Measurements from ENCODE around the gene IL33. TPM values are rescaled to one million over a fixed set of nuclear protein-coding genes. Genes with fewer than 3 reads are reported as not detected.

IL33 gene
- total RNA-seq, 1 experiment from 2014 or later: 2.7 TPM

GRCh38 chr9:6198251-6198650, 17.4 kb upstream of the IL33 start:
- peak; percentile 93 for ATAC-seq
- CTCF ChIA-PET: interaction anchor here (2.1 kb wide), 1 partner anchor 108 kb away, joined by 22 read pairs; no protein-coding TSS in a partner anchor
- H3K4me1 ChIP-seq (ENCODE audit: insufficient read depth, low read length): peaks cover 53% of the 10 kb centered on the region

GRCh38 chr9:6199596-6199995, 16.0 kb upstream of the IL33 start:
- Histone ChIP-seq H3K9me3 (ENCODE audit: low read length) (no peaks in the 10 kb centered on the region), H4K20me1 (ENCODE audit: low read length) (no peaks in the 10 kb centered on the region), H3F3A (ENCODE audit: low read length, unreplicated experiment) (peaks cover 7% of the 10 kb centered on the region), H3K79me2 (ENCODE audit: low read length) (no peaks in the 10 kb centered on the region), H3K27me3 (ENCODE audit: low read length) (no peaks in the 10 kb centered on the region), H3K4me1 (ENCODE audit: insufficient read depth, low read length) (peaks cover 48% of the 10 kb centered on the region), H3K4me2 (ENCODE audit: low read length) (no peak overlapping the region), H3K9ac (ENCODE audit: low read length) (no peak overlapping the region), H3K9me2 (replicated peaks; ENCODE audit: low read length) (no peaks in the 10 kb centered on the region), H3K36me3 (ENCODE audit: low read depth, low read length) (no peaks in the 10 kb centered on the region), H2AFZ (ENCODE audit: low read length) (no peak overlapping the region), H3K4me3 (ENCODE audit: low read length) (no peak overlapping the region), H3K27ac (ENCODE audit: low read length) (no peak overlapping the region; the same call in 1 of the 2 replicates)
- CTCF ChIA-PET: no interaction called here
- intact Hi-C loops (cut with micrococcal nuclease): loop anchor here (5.0 to 10.0 kb wide), 2 partner anchors 95 to 142 kb away; no protein-coding TSS in a partner anchor
- POLR2A ChIA-PET (ENCODE audit: unreplicated experiment): no interaction called here
- no TSS peak for BruUV-seq (replicated peaks)
- ATAC-seq: no peak
- no peak for DNase-seq
- no peak for TF ChIP-seq CTCF (conservative IDR thresholded peaks at IDR 0.05; ENCODE audit: low read depth, low read length)
- TF ChIP-seq EZH2 (IDR thresholded peaks at IDR 0.05; ENCODE audit: low read length, unreplicated experiment): no peak
- no peak for TF ChIP-seq EZH2phosphoT487 (IDR thresholded peaks at IDR 0.05; ENCODE audit: borderline replicate concordance, low read length)

More at GRCh38 chr9:6198251-6198650, 17.4 kb upstream of the IL33 start:
- H3K9ac ChIP-seq (ENCODE audit: low read length): peak overlapping the region; percentile 80
- H4K20me1 ChIP-seq (ENCODE audit: low read length): no peaks in the 10 kb centered on the region
- peak overlapping the region; percentile 96 for H3K27ac ChIP-seq (ENCODE audit: low read length)
- H3K9me2 ChIP-seq (replicated peaks; ENCODE audit: low read length): no peaks in the 10 kb centered on the region
- peak; percentile 90 for DNase-seq
- no peaks in the 10 kb centered on the region for H3K36me3 ChIP-seq (ENCODE audit: low read depth, low read length)
- no peak overlapping the region for H3K4me3 ChIP-seq (ENCODE audit: low read length)
- no peaks in the 10 kb centered on the region for H3K79me2 ChIP-seq (ENCODE audit: low read length)
- H3K4me2 ChIP-seq (ENCODE audit: low read length): peak overlapping the region; percentile 56
- POLR2A ChIA-PET (ENCODE audit: unreplicated experiment): interaction anchor here (1.1 kb wide), 1 partner anchor 169 kb away, joined by 3 read pairs; no protein-coding TSS in a partner anchor
- no peaks in the 10 kb centered on the region for H3K27me3 ChIP-seq (ENCODE audit: low read length)
- no TSS peak for BruUV-seq (replicated peaks)
- no peak for TF ChIP-seq EZH2 (IDR thresholded peaks at IDR 0.05; ENCODE audit: low read length, unreplicated experiment)
- TF ChIP-seq EZH2phosphoT487 (IDR thresholded peaks at IDR 0.05; ENCODE audit: borderline replicate concordance, low read length): no peak
- TF ChIP-seq CTCF (conservative IDR thresholded peaks at IDR 0.05; ENCODE audit: low read depth, low read length): no peak
- H2AFZ ChIP-seq (ENCODE audit: low read length): peak overlapping the region; percentile 38
- intact Hi-C loops (cut with micrococcal nuclease): loop anchor here (1.0 to 10.0 kb wide), 3 partner anchors 93 to 141 kb away; no protein-coding TSS in a partner anchor
- no peaks in the 10 kb centered on the region for H3K9me3 ChIP-seq (ENCODE audit: low read length)
- H3F3A ChIP-seq (ENCODE audit: low read length, unreplicated experiment): peaks cover 7% of the 10 kb centered on the region

GRCh38 chr9:6200761-6201160, 14.8 kb upstream of the IL33 start:
- Histone ChIP-seq H3K9me2 (replicated peaks; ENCODE audit: low read length) (no peaks in the 10 kb centered on the region), H3K9ac (ENCODE audit: low read length) (no peak overlapping the region), H4K20me1 (ENCODE audit: low read length) (no peaks in the 10 kb centered on the region), H3K27ac (ENCODE audit: low read length) (no peak overlapping the region), H3K9me3 (ENCODE audit: low read length) (no peaks in the 10 kb centered on the region), H3K4me3 (ENCODE audit: low read length) (no peak overlapping the region), H3K79me2 (ENCODE audit: low read length) (no peaks in the 10 kb centered on the region), H3K4me1 (ENCODE audit: insufficient read depth, low read length) (peaks cover 37% of the 10 kb centered on the region), H3F3A (ENCODE audit: low read length, unreplicated experiment) (peaks cover 7% of the 10 kb centered on the region), H3K4me2 (ENCODE audit: low read length) (no peak overlapping the region), H2AFZ (ENCODE audit: low read length) (no peak overlapping the region), H3K27me3 (ENCODE audit: low read length) (no peaks in the 10 kb centered on the region), H3K36me3 (ENCODE audit: low read depth, low read length) (no peaks in the 10 kb centered on the region)
- ChIA-PET POLR2A (ENCODE audit: unreplicated experiment) (no interaction called here), CTCF (no interaction called here)
- BruUV-seq (replicated peaks): no TSS peak
- TF ChIP-seq EZH2phosphoT487 (IDR thresholded peaks at IDR 0.05; ENCODE audit: borderline replicate concordance, low read length) (no peak), EZH2 (IDR thresholded peaks at IDR 0.05; ENCODE audit: low read length, unreplicated experiment) (no peak), CTCF (conservative IDR thresholded peaks at IDR 0.05; ENCODE audit: low read depth, low read length) (no peak)
- no peak for ATAC-seq
- intact Hi-C loops (cut with micrococcal nuclease): no loop called here
- DNase-seq: no peak
